A673 (cell line): ENCODE measurements around the gene NFKB2. TPM values are rescaled to one million over a fixed set of nuclear protein-coding genes. Genes with fewer than 3 reads are reported as not detected.

Experiments
- BruUV-seq: library from RNA; stranded (reverse); fragments of 400-500 nt; replicated peaks from 2 replicates; lab custom pipeline; 2021; lab: Mats Ljungman, UMichigan
- CTCF ChIA-PET: fragments of 300-600 bp; sonication (Branson Sonifier 250); formaldehyde crosslinking; loops from one replicate; lab custom pipeline; 2022; ENCODE audit warnings: antibody characterized with exemption; lab: Charles Lee
- POLR2A ChIA-PET: fragments of 300-600 bp; sonication (Branson Sonifier 250); formaldehyde crosslinking; loops from one replicate; lab custom pipeline; 2022; ENCODE audit warnings: antibody characterized with exemption; ENCODE audit not compliant: low non-redundant PET; lab: Charles Lee
- DNase-seq: peaks from one replicate; pipeline ENCODE4 v3.0.0-alpha.2; 2015; ENCODE audit warnings: low spot score
- H3K27ac ChIP-seq: fragments of 200-600 bp; sonication (generic); 2 replicates; pipeline ENCODE4 v1.5.1; 2016; ENCODE audit warnings: mixed run types, low read depth, mild to moderate bottlenecking, mixed read lengths, antibody characterized with exemption, low read length; ENCODE audit not compliant: poor library complexity, severe bottlenecking
- H3K27me3 ChIP-seq: fragments of 200-600 bp; sonication (generic); replicated peaks from 2 replicates; pipeline ENCODE4 v1.6.1; 2017; ENCODE audit warnings: mixed run types, low read depth, mild to moderate bottlenecking, mixed read lengths, antibody characterized with exemption, low read length; ENCODE audit not compliant: insufficient read depth, poor library complexity
- H3K36me3 ChIP-seq: fragments of 200-600 bp; sonication (generic); 2 replicates; pipeline ENCODE4 v1.6.1; 2016; ENCODE audit warnings: mixed run types, mild to moderate bottlenecking, mixed read lengths, antibody characterized with exemption, low read length; ENCODE audit not compliant: insufficient read depth, poor library complexity, severe bottlenecking
- H3K4me1 ChIP-seq: fragments of 200-600 bp; sonication (generic); 2 replicates; pipeline ENCODE4 v1.6.1; 2017; ENCODE audit warnings: mixed run types, mild to moderate bottlenecking, mixed read lengths, antibody characterized with exemption, low read length; ENCODE audit not compliant: insufficient read depth, poor library complexity, severe bottlenecking
- H3K4me3 ChIP-seq: fragments of 200-600 bp; sonication (generic); 2 replicates; pipeline ENCODE4 v1.5.1; 2016; ENCODE audit warnings: low read depth, mixed run types, mild to moderate bottlenecking, mixed read lengths, low read length; ENCODE audit not compliant: poor library complexity, severe bottlenecking
- H3K9me3 ChIP-seq: fragments of 200-600 bp; sonication (generic); 2 replicates; pipeline ENCODE4 v1.6.1; 2016; ENCODE audit warnings: mixed run types, low read depth, mild to moderate bottlenecking, mixed read lengths, antibody characterized with exemption, low read length; ENCODE audit not compliant: poor library complexity, severe bottlenecking
- EZH2 ChIP-seq: fragments of 200-600 bp; sonication (generic); IDR thresholded peaks from 2 replicates; pipeline ENCODE4 v1.6.1; 2017; ENCODE audit warnings: borderline replicate concordance, low read depth, mild to moderate bottlenecking, mixed read lengths, antibody characterized with exemption, low read length; ENCODE audit not compliant: poor library complexity, severe bottlenecking
- intact Hi-C: fragments of 100-400 bp; cut with micrococcal nuclease; formaldehyde crosslinking; loops from one replicate; pipeline ENCODE4 v1.10.0; 2022; ENCODE audit not compliant: unreplicated experiment
- total RNA-seq: library from RNA; stranded (reverse); gene quantifications from 2 replicates; pipeline ENCODE4 v1.2.3, GENCODE V29; 2021
- TF ChIP-seq, protein P1 (sequence below): fragments of 300-800, 200-600 bp; sonication (generic); conservative IDR thresholded peaks from 2 replicates; pipeline ENCODE4 v1.5.1; 2017; ENCODE audit warnings: low read depth, mild to moderate bottlenecking, antibody characterized with exemption, low read length, moderate library complexity, mixed read lengths

The NFKB2 gene
- total RNA-seq, 1 experiment from 2014 or later: 29.8 TPM

DNA sequence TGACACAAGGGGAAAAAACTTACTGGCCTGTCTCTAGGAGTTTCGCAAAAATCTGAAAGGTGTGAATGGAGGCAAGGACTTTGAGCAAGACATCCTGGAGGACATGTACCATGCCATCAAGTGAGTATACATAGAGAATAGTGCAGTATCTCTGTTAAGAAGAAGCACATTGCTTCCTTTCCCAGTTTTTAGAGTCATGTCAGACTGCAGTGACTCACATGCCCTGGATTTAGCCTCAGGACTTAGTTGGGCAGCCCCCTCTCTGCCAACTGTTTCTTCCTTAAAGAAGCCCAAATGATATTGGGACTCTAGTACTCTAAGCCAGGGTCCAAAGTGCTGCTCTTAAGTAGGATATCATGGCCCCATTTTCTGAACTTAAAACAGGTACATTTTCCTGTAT is 28.1 kb upstream of the NFKB2 start:
- Histone ChIP-seq H3K27ac (no peak overlapping the region), H3K27me3 (no peaks in the 10 kb centered on the region), H3K4me1 (no peaks in the 10 kb centered on the region), H3K4me3 (no peak overlapping the region), H3K36me3 (peaks cover 64% of the 10 kb centered on the region), H3K9me3 (no peaks in the 10 kb centered on the region)
- intact Hi-C loops: no loop called here
- DNase-seq: no peak
- no TSS peak for BruUV-seq
- POLR2A ChIA-PET: no interaction called here
- no peak for TF ChIP-seq EZH2
- TF ChIP-seq, protein P1, sequence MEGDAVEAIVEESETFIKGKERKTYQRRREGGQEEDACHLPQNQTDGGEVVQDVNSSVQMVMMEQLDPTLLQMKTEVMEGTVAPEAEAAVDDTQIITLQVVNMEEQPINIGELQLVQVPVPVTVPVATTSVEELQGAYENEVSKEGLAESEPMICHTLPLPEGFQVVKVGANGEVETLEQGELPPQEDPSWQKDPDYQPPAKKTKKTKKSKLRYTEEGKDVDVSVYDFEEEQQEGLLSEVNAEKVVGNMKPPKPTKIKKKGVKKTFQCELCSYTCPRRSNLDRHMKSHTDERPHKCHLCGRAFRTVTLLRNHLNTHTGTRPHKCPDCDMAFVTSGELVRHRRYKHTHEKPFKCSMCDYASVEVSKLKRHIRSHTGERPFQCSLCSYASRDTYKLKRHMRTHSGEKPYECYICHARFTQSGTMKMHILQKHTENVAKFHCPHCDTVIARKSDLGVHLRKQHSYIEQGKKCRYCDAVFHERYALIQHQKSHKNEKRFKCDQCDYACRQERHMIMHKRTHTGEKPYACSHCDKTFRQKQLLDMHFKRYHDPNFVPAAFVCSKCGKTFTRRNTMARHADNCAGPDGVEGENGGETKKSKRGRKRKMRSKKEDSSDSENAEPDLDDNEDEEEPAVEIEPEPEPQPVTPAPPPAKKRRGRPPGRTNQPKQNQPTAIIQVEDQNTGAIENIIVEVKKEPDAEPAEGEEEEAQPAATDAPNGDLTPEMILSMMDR: no peak
- CTCF ChIA-PET: no interaction called here

DNA sequence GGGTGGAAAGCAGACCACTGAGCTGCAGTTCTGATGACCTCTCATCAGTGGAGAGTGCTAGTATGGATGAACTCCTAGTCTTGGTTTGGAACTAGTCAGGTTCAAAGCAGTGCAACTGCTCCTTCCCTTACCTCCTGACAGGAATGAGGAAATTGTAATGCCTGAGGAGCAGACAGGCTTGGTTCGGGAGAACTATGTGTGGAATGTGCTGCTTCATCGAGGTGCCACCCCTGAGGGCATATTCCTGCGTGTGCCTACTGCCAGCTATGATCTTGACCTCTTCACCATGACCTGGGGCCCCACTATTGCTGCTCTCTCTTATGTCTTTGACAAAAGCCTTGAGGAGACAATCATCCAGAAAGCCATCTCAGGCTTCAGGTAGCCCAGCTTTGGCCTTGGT is 27.4 kb upstream of the NFKB2 start:
- ChIA-PET CTCF (no interaction called here), POLR2A (no interaction called here)
- no peak for DNase-seq
- Histone ChIP-seq H3K4me1 (no peaks in the 10 kb centered on the region), H3K4me3 (no peak overlapping the region), H3K9me3 (no peaks in the 10 kb centered on the region), H3K27ac (no peak overlapping the region), H3K27me3 (no peaks in the 10 kb centered on the region), H3K36me3 (peaks cover 65% of the 10 kb centered on the region)
- TF ChIP-seq, protein P1: no peak
- TF ChIP-seq EZH2: no peak
- intact Hi-C loops: no loop called here
- no TSS peak for BruUV-seq

DNA sequence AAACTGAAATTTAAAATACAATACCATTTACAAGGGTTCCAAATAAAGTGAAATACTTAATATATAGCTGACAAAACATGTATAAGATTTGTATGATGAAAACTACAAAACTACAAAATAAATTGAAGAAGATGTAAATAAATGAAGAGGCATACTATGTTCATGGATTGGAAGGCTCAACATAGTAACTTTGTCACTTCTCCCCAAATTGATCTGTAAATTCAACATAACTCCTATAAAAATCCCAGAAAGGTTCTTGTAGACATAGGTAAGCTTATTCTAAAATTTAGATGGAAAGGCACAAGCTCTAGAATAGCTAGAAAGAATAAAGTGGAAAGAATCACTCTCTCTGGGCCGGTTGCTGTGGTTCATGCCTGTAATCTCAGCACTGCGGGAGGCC is 24.2 kb upstream of the NFKB2 start:
- ChIA-PET POLR2A (no interaction called here), CTCF (interaction anchor here (0.8 kb wide), 1 partner anchor 19 kb away, joined by 3 read pairs; no protein-coding TSS in a partner anchor)
- no peaks in the 10 kb centered on the region for H3K27me3 ChIP-seq
- no TSS peak for BruUV-seq
- H3K4me3 ChIP-seq: no peak overlapping the region
- TF ChIP-seq EZH2: no peak
- TF ChIP-seq, protein P1: no peak
- no peaks in the 10 kb centered on the region for H3K4me1 ChIP-seq
- H3K9me3 ChIP-seq: no peaks in the 10 kb centered on the region
- peaks cover 54% of the 10 kb centered on the region for H3K36me3 ChIP-seq
- intact Hi-C loops: no loop called here
- DNase-seq: no peak
- H3K27ac ChIP-seq: no peak overlapping the region
